Chondrocyte (in vitro differentiated cells): Measurements from ENCODE around the gene PRTN3. TPM values are rescaled to one million over a fixed set of nuclear protein-coding genes. Genes with fewer than 3 reads are reported as not detected.
A peak's percentile ranks its signal among the peaks of the same experiment; 100 is the strongest.
"Not testable (repeated sequence)": the region's sequence is repeated elsewhere in the genome, so short reads cannot be mapped to it uniquely, and the experiment has no call there.

Source experiments
- DNase-seq: peaks from one replicate; pipeline ENCODE4 v3.0.0; 2021; ENCODE audit warnings: mixed read lengths, low spot score
- H3K27ac Mint-ChIP-seq: one replicate; pipeline ENCODE4 v1.8.0; 2021; ENCODE audit warnings: mild to moderate bottlenecking, moderate library complexity, mixed read lengths; ENCODE audit not compliant: unreplicated experiment
- H3K27me3 Mint-ChIP-seq: 2 replicates; pipeline ENCODE4 v1.8.0; 2021; ENCODE audit warnings: low read depth, mixed read lengths
- H3K36me3 Mint-ChIP-seq: 2 replicates; pipeline ENCODE4 v1.8.0; 2021; ENCODE audit warnings: low read depth, mixed read lengths
- H3K4me1 Mint-ChIP-seq: 2 replicates; pipeline ENCODE4 v1.8.0; 2021; ENCODE audit warnings: low read depth, mild to moderate bottlenecking, mixed read lengths
- H3K4me3 Mint-ChIP-seq: one replicate; pipeline ENCODE4 v1.8.0; 2021; ENCODE audit warnings: mild to moderate bottlenecking, moderate library complexity, mixed read lengths; ENCODE audit not compliant: unreplicated experiment
- H3K9me3 Mint-ChIP-seq: 2 replicates; pipeline ENCODE4 v1.8.0; 2021; ENCODE audit warnings: low read depth, mixed read lengths
- total RNA-seq: library from RNA; stranded (reverse); gene quantifications from 3 replicates; pipeline ENCODE4 v1.2.1, GENCODE V29; 2021
- TF ChIP-seq, protein P1 (sequence below): fragments of 200-600 bp; sonication (generic); IDR thresholded peaks from 2 replicates; pipeline ENCODE4 v1.5.0; 2021; ENCODE audit warnings: antibody characterized with exemption, mild to moderate bottlenecking, moderate library complexity

The PRTN3 gene
- total RNA-seq, 1 donor from 2014 or later: not detected

DNA sequence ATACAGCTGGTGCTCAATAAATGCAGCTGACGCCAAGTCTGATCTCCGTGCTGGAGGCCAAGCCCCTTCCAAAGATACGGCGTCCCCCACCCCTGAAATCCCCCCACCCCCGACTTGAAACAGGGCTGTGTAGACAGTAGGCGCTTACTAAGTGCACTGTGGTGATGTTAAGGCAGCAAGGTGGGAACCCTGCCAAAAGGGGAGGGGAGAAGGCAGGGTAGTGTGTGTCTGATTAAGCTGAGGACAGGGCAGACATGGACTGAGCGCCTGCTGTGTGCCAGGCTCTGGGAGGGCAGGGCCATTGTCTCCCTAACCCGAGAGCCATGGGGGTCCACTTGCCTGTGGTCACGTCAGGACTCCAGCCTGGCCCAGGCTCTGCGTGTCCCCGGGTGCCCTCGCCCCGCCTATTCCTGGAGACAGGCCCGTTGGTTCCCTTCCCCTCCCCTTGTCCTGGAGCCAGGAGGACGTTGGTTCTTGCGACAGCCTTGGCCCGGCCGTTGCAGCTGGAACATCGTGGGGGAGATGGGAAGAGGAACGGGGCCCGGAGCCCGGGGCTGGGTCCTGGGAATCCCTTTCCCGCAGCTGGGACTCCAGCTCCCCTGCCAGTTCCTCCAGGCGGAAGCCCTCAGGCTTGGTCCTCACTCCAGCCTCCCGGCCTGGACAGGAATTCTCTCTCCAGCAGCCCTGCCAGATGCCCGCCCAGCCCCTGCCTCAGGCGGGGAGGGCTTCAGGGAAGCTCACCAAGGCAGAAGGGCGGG lies 9.6 kb downstream of the PRTN3 start:
- DNase-seq: peak; percentile 96
- Mint-ChIP-seq H3K9me3 (no peaks in the 10 kb centered on the region), H3K27ac (peak overlapping the region; percentile 49), H3K4me1 (peaks cover 12% of the 10 kb centered on the region), H3K27me3 (peaks cover 7% of the 10 kb centered on the region), H3K4me3 (no peak overlapping the region), H3K36me3 (no peaks in the 10 kb centered on the region)
- TF ChIP-seq, protein P1, sequence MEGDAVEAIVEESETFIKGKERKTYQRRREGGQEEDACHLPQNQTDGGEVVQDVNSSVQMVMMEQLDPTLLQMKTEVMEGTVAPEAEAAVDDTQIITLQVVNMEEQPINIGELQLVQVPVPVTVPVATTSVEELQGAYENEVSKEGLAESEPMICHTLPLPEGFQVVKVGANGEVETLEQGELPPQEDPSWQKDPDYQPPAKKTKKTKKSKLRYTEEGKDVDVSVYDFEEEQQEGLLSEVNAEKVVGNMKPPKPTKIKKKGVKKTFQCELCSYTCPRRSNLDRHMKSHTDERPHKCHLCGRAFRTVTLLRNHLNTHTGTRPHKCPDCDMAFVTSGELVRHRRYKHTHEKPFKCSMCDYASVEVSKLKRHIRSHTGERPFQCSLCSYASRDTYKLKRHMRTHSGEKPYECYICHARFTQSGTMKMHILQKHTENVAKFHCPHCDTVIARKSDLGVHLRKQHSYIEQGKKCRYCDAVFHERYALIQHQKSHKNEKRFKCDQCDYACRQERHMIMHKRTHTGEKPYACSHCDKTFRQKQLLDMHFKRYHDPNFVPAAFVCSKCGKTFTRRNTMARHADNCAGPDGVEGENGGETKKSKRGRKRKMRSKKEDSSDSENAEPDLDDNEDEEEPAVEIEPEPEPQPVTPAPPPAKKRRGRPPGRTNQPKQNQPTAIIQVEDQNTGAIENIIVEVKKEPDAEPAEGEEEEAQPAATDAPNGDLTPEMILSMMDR: no peak

DNA sequence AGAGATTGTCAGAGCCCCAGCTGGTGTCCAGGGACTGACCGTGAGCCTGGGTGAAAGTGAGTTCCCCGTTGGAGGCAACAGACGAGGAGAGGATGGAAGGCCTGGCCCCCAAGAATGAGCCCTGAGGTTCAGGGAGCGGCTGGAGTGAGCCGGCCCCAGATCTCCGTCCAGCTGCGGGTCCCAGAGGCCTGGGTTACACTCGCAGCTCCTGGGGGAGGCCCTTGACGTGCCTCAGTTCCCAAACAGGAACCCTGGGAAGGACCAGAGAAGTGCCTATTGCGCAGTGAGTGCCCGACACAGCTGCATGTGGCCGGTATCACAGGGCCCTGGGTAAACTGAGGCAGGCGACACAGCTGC lies 10.2 kb downstream of the PRTN3 start:
- H3K9me3 Mint-ChIP-seq: no peaks in the 10 kb centered on the region
- TF ChIP-seq, protein P1: no peak
- no peak overlapping the region for H3K4me3 Mint-ChIP-seq
- DNase-seq: no peak
- no peaks in the 10 kb centered on the region for H3K36me3 Mint-ChIP-seq
- H3K27ac Mint-ChIP-seq: no peak overlapping the region
- H3K4me1 Mint-ChIP-seq: peaks cover 8% of the 10 kb centered on the region
- H3K27me3 Mint-ChIP-seq: peaks cover 3% of the 10 kb centered on the region

DNA sequence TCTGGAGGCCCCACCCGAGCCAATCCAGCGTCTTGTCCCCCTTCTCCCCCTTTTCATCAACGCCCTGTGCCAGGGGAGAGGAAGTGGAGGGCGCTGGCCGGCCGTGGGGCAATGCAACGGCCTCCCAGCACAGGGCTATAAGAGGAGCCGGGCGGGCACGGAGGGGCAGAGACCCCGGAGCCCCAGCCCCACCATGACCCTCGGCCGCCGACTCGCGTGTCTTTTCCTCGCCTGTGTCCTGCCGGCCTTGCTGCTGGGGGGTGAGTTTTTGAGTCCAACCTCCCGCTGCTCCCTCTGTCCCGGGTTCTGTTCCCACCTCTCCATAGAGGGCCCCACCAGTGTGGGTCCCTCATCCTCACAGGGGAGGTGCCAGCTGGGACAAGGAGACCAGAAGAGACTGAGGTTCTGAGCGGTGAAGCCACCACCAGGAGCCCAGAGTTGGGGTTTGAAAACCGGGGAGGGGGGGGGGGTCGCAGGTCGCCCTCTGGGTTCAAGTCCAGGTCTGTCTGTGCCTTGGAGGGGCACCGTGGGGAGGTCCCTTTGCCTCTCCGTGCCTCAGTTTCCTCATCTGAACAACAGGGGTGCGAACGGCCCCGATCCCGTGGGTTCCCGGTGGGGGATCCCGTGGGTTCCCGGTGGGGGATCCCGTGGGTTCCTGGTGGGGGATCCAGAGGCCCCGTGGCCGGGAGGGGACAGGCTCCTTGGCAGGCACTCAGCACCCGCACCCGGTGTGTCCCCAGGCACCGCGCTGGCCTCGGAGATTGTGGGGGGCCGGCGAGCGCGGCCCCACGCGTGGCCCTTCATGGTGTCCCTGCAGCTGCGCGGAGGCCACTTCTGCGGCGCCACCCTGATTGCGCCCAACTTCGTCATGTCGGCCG lies 11.6 kb downstream of the PRTN3 start, which contains the start of gene ELANE:
TSS of gene ELANE (plus strand) at position 168 of the 878 bp plus-strand sequence. CDS start at position 194, 26 bp downstream.
- Mint-ChIP-seq H3K9me3 (no peaks in the 10 kb centered on the region), H3K27me3 (peaks cover under 1% of the 10 kb centered on the region), H3K4me3 (no peak within 1 kb of the TSS), H3K36me3 (no peaks in the 10 kb centered on the region), H3K4me1 (peaks cover 8% of the 10 kb centered on the region), H3K27ac (peak within 1 kb of the TSS; percentile 49)
- TF ChIP-seq, protein P1: no peak
- no peak for DNase-seq

DNA sequence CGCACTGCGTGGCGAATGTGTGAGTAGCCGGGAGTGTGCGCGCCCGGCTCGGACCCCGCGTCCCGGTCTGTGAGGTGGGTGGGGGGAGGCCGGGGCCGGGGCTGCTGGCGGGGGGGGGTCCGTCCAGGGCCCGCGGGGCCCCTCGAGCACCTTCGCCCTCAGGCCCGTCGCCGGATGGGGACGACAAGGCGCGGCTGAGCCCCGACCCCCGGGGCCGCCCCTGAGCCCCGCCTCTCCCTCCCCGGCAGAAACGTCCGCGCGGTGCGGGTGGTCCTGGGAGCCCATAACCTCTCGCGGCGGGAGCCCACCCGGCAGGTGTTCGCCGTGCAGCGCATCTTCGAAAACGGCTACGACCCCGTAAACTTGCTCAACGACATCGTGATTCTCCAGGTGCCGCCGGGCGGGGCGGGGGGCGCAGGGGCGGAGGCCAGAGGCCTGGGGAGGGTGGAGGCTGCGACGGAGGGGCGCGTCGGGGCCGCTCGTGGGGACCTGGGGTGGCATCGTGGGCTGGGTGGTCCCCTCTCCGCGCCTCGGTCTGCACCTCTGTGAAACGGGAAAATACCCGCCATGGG lies 12.3 kb downstream of the PRTN3 start:
- Mint-ChIP-seq H3K9me3 (no peaks in the 10 kb centered on the region), H3K4me3 (no peak overlapping the region), H3K27me3 (no peaks in the 10 kb centered on the region), H3K36me3 (no peaks in the 10 kb centered on the region), H3K27ac (no peak overlapping the region), H3K4me1 (peaks cover 8% of the 10 kb centered on the region)
- TF ChIP-seq, protein P1: no peak
- no peak for DNase-seq

DNA sequence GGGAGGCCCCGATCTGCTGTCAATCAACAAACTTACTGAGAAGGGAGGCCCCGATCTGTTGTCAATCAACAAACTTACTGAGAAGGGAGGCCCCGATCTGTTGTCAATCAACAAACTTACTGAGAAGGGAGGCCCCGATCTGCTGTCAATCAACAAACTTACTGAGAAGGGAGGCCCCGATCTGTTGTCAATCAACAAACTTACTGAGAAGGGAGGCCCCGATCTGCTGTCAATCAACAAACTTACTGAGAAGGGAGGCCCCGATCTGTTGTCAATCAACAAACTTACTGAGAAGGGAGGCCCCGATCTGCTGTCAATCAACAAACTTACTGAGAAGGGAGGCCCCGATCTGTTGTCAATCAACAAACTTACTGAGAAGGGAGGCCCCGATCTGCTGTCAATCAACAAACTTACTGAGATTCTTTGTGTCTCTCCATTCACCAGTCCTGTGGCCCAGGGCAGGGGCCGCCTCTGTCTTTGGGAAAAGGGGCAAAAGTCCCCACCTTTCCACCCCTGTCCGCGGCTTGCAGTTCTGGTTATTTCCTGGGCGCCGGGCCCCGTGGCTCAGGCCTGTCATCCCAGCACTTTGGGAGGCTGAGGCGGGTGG lies 12.9 kb downstream of the PRTN3 start:
- H3K4me1 Mint-ChIP-seq, DNase-seq, H3K36me3 Mint-ChIP-seq, H3K4me3 Mint-ChIP-seq, H3K27me3 Mint-ChIP-seq, H3K9me3 Mint-ChIP-seq, H3K27ac Mint-ChIP-seq: not testable (repeated sequence)
